Central memory CD8-positive, alpha-beta T cell (primary cell): ENCODE data around the gene PPIL1.

Experiments used
- ATAC-seq: fragments of 150-1000 bp; cut with Tn5 transposase; replicated peaks from 2 replicates; pipeline ENCODE4 v1.10.0; 2022; ENCODE audit warnings: mild to moderate bottlenecking, moderate FRiP score, moderate number of reproducible peaks; ENCODE audit not compliant: poor library complexity, severe bottlenecking; ENCODE audit errors: extremely low read depth
- DNase-seq, 2 donors: peaks; one replicate each; pipeline ENCODE4 v3.0.0; 2021; ENCODE audit warnings: low spot score in 2 of 2
- H3K27ac Mint-ChIP-seq: one replicate; pipeline ENCODE4 v1.8.0; 2022; ENCODE audit warnings: low read depth, mild to moderate bottlenecking, moderate library complexity, mixed read lengths
- H3K27me3 Mint-ChIP-seq: one replicate; pipeline ENCODE4 v1.8.0; 2022; ENCODE audit warnings: mixed read lengths
- H3K36me3 Mint-ChIP-seq: one replicate; pipeline ENCODE4 v1.8.0; 2022; ENCODE audit warnings: mild to moderate bottlenecking, moderate library complexity, mixed read lengths; ENCODE audit not compliant: insufficient read depth
- H3K4me1 Mint-ChIP-seq: one replicate; pipeline ENCODE4 v1.8.0; 2022; ENCODE audit warnings: mixed read lengths
- H3K4me3 Mint-ChIP-seq: one replicate; pipeline ENCODE4 v1.8.0; 2022; ENCODE audit warnings: mild to moderate bottlenecking, moderate library complexity, mixed read lengths
- H3K9me3 Mint-ChIP-seq: one replicate; pipeline ENCODE4 v1.8.0; 2022; ENCODE audit warnings: mixed read lengths

The PPIL1 gene

GRCh38 chr6:36809156-36809555, 65.4 kb downstream of the PPIL1 start:
- no peaks in the 10 kb centered on the region for H3K4me1 Mint-ChIP-seq
- no peaks in the 10 kb centered on the region for H3K36me3 Mint-ChIP-seq
- H3K4me3 Mint-ChIP-seq = no peak overlapping the region
- no peak overlapping the region for H3K27ac Mint-ChIP-seq
- ATAC-seq (no peak), DNase-seq (no peak)
- peaks cover 33% of the 10 kb centered on the region for H3K27me3 Mint-ChIP-seq
- no peaks in the 10 kb centered on the region for H3K9me3 Mint-ChIP-seq

- Mint-ChIP-seq H3K4me3 (no peak overlapping the region), H3K36me3 (no peaks in the 10 kb centered on the region), H3K27ac (no peak overlapping the region), H3K9me3 (no peaks in the 10 kb centered on the region), H3K4me1 (no peaks in the 10 kb centered on the region), H3K27me3 (peaks cover 33% of the 10 kb centered on the region)
- DNase-seq = no peak
- no peak for ATAC-seq
Observed at GRCh38 chr6:36808634-36809033, 66.0 kb downstream of the PPIL1 start.

- Mint-ChIP-seq H3K4me3 (no peak overlapping the region), H3K27me3 (peaks cover 33% of the 10 kb centered on the region), H3K36me3 (no peaks in the 10 kb centered on the region), H3K4me1 (no peaks in the 10 kb centered on the region), H3K27ac (no peak overlapping the region), H3K9me3 (no peaks in the 10 kb centered on the region)
- ATAC-seq (no peak), DNase-seq (no peak)
Observed at GRCh38 chr6:36807750-36808149, 66.9 kb downstream of the PPIL1 start.

GRCh38 chr6:36807143-36807542, 67.5 kb downstream of the PPIL1 start:
- no peaks in the 10 kb centered on the region for H3K4me1 Mint-ChIP-seq
- DNase-seq = no peak
- no peaks in the 10 kb centered on the region for H3K36me3 Mint-ChIP-seq
- H3K27me3 Mint-ChIP-seq = peaks cover 33% of the 10 kb centered on the region
- no peak overlapping the region for H3K4me3 Mint-ChIP-seq
- H3K27ac Mint-ChIP-seq = no peak overlapping the region
- H3K9me3 Mint-ChIP-seq = no peaks in the 10 kb centered on the region
- no peak for ATAC-seq

GRCh38 chr6:36805917-36806316, 68.7 kb downstream of the PPIL1 start:
- H3K27ac Mint-ChIP-seq = no peak overlapping the region
- peaks cover 33% of the 10 kb centered on the region for H3K27me3 Mint-ChIP-seq
- no peak for ATAC-seq
- no peaks in the 10 kb centered on the region for H3K4me1 Mint-ChIP-seq
- H3K4me3 Mint-ChIP-seq = no peak overlapping the region
- DNase-seq = no peak
- no peaks in the 10 kb centered on the region for H3K9me3 Mint-ChIP-seq
- no peaks in the 10 kb centered on the region for H3K36me3 Mint-ChIP-seq

GRCh38 chr6:36805096-36805797, 69.4 kb downstream of the PPIL1 start:
- H3K27me3 Mint-ChIP-seq = peaks cover 33% of the 10 kb centered on the region
- no peak overlapping the region for H3K27ac Mint-ChIP-seq
- H3K4me3 Mint-ChIP-seq = no peak overlapping the region
- H3K36me3 Mint-ChIP-seq = no peaks in the 10 kb centered on the region
- ATAC-seq (no peak), DNase-seq (no peak)
- no peaks in the 10 kb centered on the region for H3K4me1 Mint-ChIP-seq
- H3K9me3 Mint-ChIP-seq = no peaks in the 10 kb centered on the region
